ENCODE data around the gene GRID1. TPM values are rescaled to one million over a fixed set of nuclear protein-coding genes. Genes with fewer than 3 reads are reported as not detected.

The GRID1 gene
- total RNA-seq, 1 donor from 2014 or later: 9.2 TPM

DNA sequence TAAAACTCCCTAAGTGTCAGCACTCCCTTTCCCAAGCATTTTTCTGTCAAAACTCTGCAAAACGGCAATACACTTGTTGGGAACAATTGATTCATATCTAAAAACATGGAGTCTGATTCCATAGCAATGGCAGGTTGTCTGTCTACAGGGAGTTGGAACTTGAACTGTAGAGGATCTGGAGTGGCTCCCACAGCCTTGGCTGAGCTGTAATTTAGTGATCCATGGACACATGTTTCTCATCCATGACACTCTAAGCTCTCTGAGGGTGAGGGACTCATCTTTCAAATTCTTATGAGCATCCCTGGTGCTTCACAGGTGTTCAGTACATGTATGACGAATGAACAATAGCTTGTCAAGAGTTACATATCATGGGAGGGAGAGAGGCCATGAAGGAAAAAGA lies 466.1 kb downstream of the GRID1 start:
- DNase-seq (ENCODE audit: extremely low spot score, unreplicated experiment): no peak
- Mint-ChIP-seq H3K4me1 (ENCODE audit: unreplicated experiment) (no peaks in the 10 kb centered on the region), H3K4me3 (no peak overlapping the region), H3K9me3 (no peaks in the 10 kb centered on the region), H3K27ac (no peak overlapping the region), H3K27me3 (no peaks in the 10 kb centered on the region), H3K36me3 (no peaks in the 10 kb centered on the region)
- TF ChIP-seq, protein P1, sequence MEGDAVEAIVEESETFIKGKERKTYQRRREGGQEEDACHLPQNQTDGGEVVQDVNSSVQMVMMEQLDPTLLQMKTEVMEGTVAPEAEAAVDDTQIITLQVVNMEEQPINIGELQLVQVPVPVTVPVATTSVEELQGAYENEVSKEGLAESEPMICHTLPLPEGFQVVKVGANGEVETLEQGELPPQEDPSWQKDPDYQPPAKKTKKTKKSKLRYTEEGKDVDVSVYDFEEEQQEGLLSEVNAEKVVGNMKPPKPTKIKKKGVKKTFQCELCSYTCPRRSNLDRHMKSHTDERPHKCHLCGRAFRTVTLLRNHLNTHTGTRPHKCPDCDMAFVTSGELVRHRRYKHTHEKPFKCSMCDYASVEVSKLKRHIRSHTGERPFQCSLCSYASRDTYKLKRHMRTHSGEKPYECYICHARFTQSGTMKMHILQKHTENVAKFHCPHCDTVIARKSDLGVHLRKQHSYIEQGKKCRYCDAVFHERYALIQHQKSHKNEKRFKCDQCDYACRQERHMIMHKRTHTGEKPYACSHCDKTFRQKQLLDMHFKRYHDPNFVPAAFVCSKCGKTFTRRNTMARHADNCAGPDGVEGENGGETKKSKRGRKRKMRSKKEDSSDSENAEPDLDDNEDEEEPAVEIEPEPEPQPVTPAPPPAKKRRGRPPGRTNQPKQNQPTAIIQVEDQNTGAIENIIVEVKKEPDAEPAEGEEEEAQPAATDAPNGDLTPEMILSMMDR (conservative IDR thresholded peaks at IDR 0.05): no peak

DNA sequence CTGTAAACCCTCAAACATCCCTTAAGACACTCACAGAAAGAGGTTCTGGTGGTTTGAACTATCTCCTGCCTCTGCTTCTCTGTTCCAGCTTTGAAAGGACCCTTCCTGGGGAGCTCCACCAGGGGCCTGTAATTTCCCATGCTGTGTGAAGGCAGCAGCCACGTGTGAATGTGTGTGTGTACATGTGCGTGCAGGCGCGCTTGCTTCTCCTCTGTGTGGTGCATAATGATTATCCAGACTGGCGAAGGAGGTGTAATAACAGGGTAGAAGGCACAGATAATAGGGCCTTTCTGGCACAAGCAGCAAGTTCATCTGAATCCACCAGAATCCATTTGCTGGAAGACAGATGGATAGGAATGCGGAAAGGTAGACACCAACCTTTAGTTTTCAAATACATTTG lies 466.5 kb downstream of the GRID1 start:
- Mint-ChIP-seq H3K36me3 (no peaks in the 10 kb centered on the region), H3K4me3 (no peak overlapping the region), H3K4me1 (ENCODE audit: unreplicated experiment) (no peaks in the 10 kb centered on the region), H3K9me3 (no peaks in the 10 kb centered on the region), H3K27me3 (no peaks in the 10 kb centered on the region), H3K27ac (no peak overlapping the region)
- TF ChIP-seq, protein P1 (conservative IDR thresholded peaks at IDR 0.05): no peak
- DNase-seq (ENCODE audit: extremely low spot score, unreplicated experiment): no peak

DNA sequence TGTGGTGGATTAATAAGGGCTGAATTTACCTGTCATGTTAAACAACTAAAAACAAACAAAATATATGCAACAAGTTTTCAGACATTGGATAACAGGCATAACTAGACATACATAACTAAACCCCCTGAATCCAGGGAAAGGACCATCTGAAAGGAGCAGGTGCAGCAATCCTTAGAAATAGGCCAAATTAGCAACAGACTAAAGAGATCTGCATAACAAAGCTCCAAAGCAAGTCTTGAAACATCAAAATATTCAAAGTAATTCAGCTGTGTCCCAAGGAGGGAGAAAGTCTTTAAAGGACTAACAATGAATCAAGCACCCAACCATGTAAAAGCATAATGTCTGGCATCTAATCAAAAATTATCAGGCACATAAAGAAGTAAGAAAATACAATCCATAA lies 475.1 kb downstream of the GRID1 start:
- TF ChIP-seq, protein P1 (conservative IDR thresholded peaks at IDR 0.05): no peak
- no peak for DNase-seq (ENCODE audit: extremely low spot score, unreplicated experiment)
- Mint-ChIP-seq H3K4me3 (no peak overlapping the region), H3K27ac (no peak overlapping the region), H3K4me1 (ENCODE audit: unreplicated experiment) (no peaks in the 10 kb centered on the region), H3K27me3 (peaks cover 4% of the 10 kb centered on the region), H3K36me3 (no peaks in the 10 kb centered on the region), H3K9me3 (no peaks in the 10 kb centered on the region)

DNA sequence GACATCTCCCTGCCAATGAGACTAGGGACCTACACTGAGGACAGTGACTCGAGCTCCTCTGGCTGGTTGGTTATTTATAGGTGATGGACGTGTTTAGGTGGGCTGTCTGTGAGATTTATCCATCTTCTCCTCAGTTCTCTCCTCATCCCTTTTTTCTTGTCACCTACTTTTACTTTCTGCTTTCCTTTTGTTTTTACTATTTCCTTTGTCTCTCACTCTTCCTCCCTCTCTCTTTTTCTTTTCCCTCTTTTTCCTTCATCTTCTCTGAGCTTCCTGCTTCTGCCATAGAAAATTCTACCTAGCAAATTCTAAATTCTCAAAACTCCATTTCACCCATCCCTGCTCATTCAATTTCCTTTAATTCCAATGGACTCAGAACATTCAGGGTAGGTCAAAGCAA lies 478.0 kb downstream of the GRID1 start:
- H3K9me3 Mint-ChIP-seq: peaks cover 1% of the 10 kb centered on the region
- DNase-seq (ENCODE audit: extremely low spot score, unreplicated experiment): no peak
- H3K27me3 Mint-ChIP-seq: peaks cover 4% of the 10 kb centered on the region
- no peak overlapping the region for H3K4me3 Mint-ChIP-seq
- TF ChIP-seq, protein P1 (conservative IDR thresholded peaks at IDR 0.05): no peak
- H3K27ac Mint-ChIP-seq: no peak overlapping the region
- H3K4me1 Mint-ChIP-seq (ENCODE audit: unreplicated experiment): no peaks in the 10 kb centered on the region
- no peaks in the 10 kb centered on the region for H3K36me3 Mint-ChIP-seq

DNA sequence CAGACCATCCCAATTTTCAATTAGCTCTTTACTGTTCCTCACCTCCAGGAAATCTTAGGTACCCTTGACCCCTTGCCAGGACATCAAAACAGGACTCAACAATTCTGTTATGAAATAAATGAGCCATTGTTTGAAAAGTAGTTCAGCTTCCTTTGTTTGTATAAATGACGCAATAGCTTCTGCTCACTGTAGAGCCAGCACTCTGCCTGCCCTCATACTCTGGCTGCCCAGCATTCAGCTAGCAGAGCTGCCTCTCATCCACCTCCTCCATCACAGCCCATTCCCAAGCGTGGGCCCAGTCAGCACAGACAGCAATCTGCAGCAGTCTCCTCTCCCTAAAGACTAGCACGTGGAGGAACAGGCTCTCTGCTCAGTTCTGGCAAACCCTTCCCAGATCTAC lies 478.6 kb downstream of the GRID1 start:
- no peak overlapping the region for H3K27ac Mint-ChIP-seq
- TF ChIP-seq, protein P1 (conservative IDR thresholded peaks at IDR 0.05): no peak
- no peaks in the 10 kb centered on the region for H3K36me3 Mint-ChIP-seq
- no peaks in the 10 kb centered on the region for H3K4me1 Mint-ChIP-seq (ENCODE audit: unreplicated experiment)
- DNase-seq (ENCODE audit: extremely low spot score, unreplicated experiment): no peak
- no peak overlapping the region for H3K4me3 Mint-ChIP-seq
- H3K9me3 Mint-ChIP-seq: peaks cover 7% of the 10 kb centered on the region
- H3K27me3 Mint-ChIP-seq: peaks cover 4% of the 10 kb centered on the region

DNA sequence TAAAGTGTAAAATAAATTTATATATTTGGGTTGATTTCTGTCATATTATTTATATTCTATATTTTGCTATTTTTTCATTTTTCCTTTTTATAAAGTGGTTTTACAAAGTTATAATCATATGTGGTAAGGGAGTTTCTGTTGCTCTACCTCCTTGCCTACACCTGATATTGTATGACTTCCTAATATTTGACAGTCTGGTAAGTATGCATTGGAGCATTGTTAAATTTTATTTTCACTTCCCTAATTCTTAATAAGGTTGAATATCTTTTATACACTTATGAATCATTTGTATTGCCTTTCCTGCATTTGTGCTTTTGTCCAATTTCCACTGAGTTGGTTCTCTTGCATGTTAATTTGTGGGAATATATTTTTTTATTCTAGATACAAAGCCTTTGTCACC lies 492.4 kb downstream of the GRID1 start:
- Mint-ChIP-seq H3K27me3 (peaks cover 4% of the 10 kb centered on the region), H3K27ac (no peak overlapping the region), H3K9me3 (no peaks in the 10 kb centered on the region), H3K4me1 (ENCODE audit: unreplicated experiment) (no peaks in the 10 kb centered on the region), H3K4me3 (no peak overlapping the region), H3K36me3 (no peaks in the 10 kb centered on the region)
- TF ChIP-seq, protein P1 (conservative IDR thresholded peaks at IDR 0.05): no peak
- DNase-seq (ENCODE audit: extremely low spot score, unreplicated experiment): no peak

All from type B pancreatic cell (in vitro differentiated cells).